A673 (cell line): ENCODE measurements around the gene GLTP.

Experiments
- EZH2 ChIP-seq: fragments of 200-600 bp; sonication (generic); IDR thresholded peaks from 2 replicates; pipeline ENCODE4 v1.6.1; 2017; ENCODE audit warnings: borderline replicate concordance, low read depth, mild to moderate bottlenecking, mixed read lengths, antibody characterized with exemption, low read length; ENCODE audit not compliant: poor library complexity, severe bottlenecking
- TF ChIP-seq, protein P1 (sequence below): fragments of 300-800, 200-600 bp; sonication (generic); conservative IDR thresholded peaks from 2 replicates; pipeline ENCODE4 v1.5.1; 2017; ENCODE audit warnings: low read depth, mild to moderate bottlenecking, antibody characterized with exemption, low read length, moderate library complexity, mixed read lengths

DNA sequence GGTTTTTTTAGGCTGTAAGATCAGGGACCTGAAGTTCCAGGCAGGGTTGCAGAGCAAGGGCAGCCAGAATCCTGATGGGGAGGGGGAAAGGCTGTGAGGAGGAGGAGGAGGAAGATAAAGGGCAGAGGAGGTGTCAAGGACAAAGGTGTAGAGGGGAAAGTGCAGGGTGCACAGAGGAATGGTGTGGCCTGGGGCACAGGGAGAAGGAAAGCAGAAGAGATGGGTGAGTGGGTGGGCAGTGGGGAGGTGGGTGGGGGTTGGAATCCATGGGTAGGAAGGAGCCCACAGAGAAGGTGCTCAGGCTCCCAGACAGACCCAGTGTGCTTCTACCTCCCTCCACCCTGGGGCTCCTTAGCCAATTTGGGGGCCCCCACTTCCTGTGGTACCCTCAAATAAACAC is 58.4 kb downstream of the GLTP start:
- TF ChIP-seq EZH2: no peak
- TF ChIP-seq, protein P1, sequence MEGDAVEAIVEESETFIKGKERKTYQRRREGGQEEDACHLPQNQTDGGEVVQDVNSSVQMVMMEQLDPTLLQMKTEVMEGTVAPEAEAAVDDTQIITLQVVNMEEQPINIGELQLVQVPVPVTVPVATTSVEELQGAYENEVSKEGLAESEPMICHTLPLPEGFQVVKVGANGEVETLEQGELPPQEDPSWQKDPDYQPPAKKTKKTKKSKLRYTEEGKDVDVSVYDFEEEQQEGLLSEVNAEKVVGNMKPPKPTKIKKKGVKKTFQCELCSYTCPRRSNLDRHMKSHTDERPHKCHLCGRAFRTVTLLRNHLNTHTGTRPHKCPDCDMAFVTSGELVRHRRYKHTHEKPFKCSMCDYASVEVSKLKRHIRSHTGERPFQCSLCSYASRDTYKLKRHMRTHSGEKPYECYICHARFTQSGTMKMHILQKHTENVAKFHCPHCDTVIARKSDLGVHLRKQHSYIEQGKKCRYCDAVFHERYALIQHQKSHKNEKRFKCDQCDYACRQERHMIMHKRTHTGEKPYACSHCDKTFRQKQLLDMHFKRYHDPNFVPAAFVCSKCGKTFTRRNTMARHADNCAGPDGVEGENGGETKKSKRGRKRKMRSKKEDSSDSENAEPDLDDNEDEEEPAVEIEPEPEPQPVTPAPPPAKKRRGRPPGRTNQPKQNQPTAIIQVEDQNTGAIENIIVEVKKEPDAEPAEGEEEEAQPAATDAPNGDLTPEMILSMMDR: no peak
